ENCODE measurements around the gene AFDN. TPM values are rescaled to one million over a fixed set of nuclear protein-coding genes. Genes with fewer than 3 reads are reported as not detected.

AFDN gene
- total RNA-seq, 1 donor from 2014 or later, result 18.1 TPM

DNA sequence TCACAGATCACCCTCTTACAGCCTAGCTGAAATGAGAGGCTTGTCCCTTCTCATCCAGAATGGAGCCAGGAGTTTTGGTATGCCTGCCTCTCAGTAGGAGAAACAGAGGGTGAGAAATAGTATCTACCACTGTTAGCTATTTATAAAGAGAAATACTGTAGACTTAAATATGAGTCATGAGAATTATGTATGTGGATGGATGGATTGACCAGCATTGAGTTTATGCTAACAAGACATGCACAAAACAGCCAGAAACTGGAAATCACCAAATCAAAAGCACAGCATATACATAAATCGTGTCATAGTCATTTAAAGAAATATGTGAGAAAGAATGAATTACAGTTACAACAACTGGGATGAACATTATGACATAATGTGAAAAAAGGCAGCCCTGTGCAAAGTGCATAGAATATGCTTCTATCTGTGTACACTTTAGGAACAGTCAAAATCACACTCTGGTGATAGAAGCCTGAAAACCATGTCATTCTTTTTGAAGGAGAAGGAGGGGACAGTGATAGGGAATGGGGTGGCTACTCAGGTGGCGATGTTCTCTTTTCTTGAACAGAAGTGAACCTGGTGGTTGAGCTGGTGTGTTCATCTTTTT is 90.9 kb downstream of the AFDN start:
- intact Hi-C loops (cut with micrococcal nuclease), result no loop called here

DNA sequence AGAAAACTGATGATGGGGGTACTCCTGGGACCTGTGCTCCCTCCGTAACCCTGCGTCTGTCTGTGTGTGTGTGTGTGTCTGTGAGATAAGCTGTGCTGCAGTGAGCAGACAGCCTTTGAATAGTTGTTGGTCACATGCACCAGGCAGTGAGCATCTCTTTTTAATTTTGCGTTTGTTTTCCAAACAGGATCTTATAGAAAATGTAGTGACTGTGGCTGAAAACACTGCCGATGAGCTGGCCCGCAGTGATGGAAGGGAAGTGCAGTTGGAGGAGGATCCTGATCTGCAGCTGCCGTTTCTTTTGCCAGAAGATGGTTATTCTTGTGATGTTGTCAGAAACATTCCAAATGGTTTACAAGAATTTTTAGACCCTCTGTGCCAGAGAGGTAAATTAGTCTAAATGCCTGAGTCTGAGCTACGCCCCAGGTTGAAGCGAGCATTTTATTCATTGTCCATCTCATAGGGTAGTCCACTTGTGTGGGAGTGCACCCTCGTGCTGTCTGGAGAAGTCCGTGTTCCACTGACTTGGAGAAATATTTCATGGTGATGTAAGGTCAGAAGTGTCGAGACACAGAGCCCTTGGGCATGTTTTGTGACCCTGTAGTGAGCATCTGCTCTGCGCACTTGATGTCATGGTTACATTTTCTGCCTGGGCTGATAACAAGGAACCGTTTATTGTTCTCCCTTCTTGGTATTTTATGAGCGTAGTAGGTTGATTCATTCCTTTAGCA is 92.0 kb downstream of the AFDN start:
- intact Hi-C loops (cut with micrococcal nuclease), result no loop called here

DNA sequence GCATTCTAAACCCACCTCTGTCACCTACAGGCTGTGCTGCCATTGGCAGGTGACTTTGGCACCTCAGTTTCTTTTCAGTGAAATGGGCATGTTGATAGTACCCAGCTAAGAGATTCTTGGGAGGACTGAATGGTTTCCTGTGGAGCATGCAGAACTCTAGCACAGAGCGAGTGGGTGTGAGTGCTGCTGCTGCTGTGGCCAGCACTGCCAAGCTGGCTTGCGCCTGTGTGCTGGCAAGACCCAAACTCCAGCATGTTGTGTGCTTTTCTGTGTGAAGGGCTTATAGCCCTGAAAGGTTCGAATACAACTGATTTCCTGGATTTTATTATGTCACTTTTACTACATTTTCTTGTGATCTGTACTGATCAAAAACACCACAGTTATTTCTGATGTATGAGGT is 92.6 kb downstream of the AFDN start:
- intact Hi-C loops (cut with micrococcal nuclease), result no loop called here

DNA sequence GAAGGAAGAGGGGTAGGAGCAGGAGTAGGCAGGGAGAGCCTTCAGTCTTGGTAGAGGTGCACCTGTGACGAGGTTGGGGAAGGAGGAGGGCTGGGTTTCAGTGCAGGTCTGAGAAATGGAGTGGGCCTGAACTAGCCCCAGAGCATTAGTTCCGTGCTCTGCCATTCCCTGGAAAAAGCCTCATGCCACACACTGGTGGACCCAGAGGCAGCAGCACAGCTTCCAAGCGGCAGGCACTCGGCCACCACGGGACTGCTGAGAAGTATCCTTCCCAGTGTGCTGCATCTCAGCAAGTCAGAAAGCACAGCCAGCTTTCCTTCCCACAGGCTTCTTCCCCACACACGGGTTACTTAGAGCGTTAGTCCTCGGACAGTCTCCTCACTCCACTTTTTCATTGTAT is 93.5 kb downstream of the AFDN start:
- intact Hi-C loops (cut with micrococcal nuclease), result no loop called here

DNA sequence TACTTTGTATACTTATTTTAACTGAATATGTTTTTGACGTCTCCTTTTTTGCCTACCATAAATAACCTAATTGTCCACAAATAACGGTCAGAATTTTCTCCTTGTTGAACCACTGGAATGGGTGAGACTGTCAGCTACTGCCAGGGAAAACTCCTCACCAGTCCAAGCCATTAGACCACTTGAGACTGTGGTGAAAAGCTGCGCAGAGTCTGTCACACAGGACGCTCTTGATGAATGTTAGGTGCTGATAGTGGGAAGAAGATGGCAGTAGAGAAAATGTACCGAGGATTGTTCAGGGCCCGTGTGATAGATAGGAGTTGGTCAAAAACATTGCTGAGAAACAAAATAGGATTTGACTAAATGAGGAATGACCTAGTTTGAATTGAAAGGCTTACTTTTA is 95.1 kb downstream of the AFDN start:
- intact Hi-C loops (cut with micrococcal nuclease), result no loop called here

DNA sequence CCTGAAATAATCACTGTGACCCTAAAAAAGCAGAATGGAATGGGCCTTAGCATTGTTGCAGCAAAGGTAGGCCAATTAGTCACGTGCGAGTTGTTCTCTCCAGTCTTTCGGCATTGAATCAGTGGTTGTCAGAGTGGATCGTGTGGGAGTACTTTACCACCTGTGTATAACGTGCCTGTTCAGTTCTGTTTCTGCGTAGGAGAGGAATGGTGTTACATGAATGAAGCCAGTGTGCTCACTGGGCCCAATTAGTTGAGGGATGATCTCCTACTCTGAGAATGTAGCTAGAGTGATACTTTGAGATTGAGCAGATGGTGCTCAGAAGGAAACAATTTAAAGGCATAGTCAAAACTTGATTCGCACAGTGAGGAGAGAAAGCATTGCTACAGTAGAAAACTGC is 98.3 kb downstream of the AFDN start:
- intact Hi-C loops (cut with micrococcal nuclease), result no loop called here

DNA sequence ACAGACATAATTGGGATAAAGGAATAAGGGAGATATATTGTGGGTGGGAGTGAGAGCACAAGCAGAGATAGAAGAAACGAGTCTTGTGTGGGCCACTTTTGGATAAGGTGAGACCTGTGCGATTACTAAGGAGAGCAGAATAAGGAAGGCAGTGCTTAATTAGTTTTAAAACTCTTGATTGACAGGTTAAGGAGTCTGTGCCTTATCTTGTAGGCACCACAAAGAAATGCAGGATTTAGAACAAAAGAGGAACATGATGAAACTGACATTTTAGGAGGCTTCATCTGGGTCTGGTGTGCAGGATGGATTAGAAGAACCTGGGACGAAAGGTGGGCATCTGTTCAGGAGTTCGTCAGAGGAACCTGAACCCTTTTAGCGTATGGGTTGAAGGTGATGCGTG is 100.5 kb downstream of the AFDN start:
- intact Hi-C loops (cut with micrococcal nuclease), result no loop called here

DNA sequence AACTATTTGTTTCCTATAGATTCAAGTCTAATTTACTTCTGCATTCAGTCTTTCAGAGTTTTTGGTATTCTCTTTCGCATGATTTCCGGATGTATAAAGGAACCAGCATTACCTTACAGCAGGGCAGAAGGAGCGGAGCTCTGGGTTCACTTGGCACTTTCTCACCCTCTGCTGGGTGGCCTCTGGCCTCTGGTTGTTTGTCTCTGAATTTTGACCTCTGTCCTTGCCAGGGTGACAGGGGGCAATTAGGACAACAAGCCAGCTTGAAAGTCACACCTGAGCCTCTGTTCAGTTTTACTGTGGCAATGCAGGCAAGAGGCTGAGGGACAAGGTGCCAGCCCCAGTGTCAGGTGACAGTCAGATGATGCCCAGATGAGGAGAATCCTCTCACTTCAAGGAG is 101.4 kb downstream of the AFDN start:
- intact Hi-C loops (cut with micrococcal nuclease), result no loop called here

DNA sequence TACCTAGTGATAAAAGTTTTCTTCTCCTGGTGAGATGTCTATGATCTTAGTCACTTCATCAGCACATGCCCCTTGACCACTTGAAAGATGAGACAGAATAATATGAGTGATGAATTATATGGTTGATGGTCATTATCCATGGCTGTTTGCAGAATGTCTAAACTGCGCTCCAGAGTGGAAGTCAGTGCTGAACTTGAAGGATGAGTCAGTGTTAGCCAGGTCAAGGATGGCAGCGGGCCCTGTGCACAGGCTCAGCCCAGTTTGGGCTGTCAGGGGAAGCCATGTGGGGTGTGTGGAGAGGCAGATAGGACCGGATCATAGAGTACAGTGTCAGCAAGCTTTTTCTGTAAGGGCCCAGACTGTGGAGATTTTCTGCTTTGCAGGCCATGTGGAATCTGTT is 103.6 kb downstream of the AFDN start:
- intact Hi-C loops (cut with micrococcal nuclease), result no loop called here

DNA sequence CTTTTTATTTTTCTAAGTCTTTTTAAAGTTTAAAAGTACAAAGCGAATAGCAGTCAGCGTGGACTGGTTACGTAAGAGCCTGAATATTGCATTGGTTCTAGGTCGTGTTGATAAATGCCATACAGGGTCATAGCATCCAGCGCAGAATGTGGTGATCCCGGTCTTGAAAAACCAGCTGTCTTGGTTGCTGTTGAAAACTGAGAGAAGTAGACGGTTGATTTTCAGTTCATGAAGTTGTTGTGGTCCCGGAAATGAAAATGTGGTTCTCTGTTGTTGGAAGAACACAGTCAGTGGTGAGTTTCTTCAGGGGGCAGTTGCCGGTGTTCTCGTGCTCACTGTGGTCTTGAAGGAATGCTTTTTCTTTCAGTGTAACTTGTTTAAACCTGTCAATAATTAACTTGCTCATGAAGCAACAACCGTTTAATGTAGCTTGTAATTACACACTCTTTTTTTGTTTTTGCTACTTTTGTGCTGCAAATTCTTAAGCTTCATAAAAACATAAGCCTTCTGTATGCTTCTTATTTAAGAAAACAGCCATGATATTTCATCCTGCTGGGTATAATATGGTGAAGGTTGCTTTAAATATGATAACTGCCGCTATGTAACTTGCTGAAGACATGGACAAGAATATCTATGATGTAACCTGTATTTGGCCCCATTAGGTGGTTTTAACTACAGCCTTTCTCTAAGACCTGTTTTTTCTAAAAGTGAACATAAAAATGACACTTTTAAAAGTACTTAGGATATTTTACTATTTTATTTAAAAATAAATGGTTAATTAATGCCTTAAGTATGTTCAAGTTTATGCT is 106.0 kb downstream of the AFDN start:
- intact Hi-C loops (cut with micrococcal nuclease), result no loop called here

DNA sequence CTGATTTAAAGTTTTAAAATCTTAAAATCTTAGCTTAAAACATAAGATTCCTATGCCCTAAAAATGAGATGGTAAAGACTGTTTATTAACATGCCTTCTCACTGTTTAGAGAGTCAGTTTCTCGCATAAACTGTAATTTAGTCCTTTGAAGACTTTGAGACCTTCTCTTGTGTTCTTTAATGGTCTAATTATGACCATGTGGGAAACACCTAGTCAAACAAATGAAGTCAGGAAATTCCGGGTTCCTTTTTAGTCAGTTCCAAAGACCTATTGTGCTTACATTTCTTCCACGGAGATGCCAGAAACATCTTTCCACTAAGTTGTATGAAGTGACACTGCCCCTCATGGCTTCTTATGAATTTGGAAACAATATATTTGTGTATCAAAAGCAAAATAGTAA is 106.6 kb downstream of the AFDN start:
- intact Hi-C loops (cut with micrococcal nuclease), result no loop called here

DNA sequence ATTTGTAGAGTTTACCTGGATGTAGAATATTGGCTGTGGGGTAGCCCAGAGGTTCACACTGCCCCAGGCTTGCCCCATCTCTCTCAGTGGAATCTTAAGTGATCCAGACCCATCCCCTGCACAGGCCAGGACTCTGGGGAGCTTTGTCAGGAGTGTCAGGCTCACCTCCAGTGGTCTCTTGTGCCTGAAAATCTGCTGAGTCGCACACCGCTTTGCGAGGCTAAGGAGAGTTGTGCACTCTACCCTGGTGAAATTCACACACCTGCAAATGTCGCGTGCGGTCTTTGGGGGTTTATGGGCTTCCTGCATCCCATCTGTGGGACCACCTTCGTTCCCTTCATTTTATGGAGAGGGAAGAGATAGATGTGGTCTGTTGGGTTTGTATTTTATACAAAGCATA is 107.1 kb downstream of the AFDN start:
- intact Hi-C loops (cut with micrococcal nuclease), result no loop called here

DNA sequence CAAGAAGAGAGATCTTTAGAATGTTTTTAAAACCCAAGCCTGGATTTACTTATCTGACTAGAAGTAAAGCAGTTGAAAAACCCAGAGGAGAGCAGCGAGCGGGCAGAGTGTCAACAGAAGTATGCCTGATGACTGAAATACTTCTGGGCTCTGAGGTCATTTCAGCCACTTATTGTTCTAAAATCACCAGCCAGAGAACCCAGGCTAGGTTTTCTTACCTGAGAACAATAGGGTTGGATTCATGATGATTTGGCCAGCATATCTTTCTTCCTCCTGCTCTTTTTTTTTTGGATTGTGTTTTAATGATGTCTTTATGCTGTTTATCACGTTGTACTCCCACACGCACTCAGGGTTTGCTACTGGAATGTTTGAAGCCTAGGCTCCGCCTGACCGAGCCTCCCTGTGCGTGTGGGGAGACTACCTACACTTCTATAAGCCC is 107.7 kb downstream of the AFDN start:
- intact Hi-C loops (cut with micrococcal nuclease), result no loop called here

DNA sequence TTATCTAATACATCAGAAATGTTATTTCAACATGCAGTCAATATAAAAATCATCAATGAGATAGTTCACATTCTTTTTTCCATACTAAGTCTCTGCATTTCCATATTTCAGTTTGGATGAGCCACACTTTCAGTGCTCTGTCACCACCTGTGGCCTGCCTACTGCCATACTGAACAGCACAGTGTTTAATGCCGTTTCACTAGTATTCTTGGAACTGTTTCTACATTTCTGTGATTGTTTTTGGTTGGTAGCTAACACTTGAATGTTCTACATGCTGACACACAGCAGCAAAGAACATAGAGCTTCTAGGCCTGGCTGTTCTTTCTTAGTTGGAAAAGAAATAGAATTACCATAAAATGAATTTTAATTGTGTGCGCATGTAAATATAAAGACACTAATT is 109.3 kb downstream of the AFDN start:
- intact Hi-C loops (cut with micrococcal nuclease), result no loop called here

DNA sequence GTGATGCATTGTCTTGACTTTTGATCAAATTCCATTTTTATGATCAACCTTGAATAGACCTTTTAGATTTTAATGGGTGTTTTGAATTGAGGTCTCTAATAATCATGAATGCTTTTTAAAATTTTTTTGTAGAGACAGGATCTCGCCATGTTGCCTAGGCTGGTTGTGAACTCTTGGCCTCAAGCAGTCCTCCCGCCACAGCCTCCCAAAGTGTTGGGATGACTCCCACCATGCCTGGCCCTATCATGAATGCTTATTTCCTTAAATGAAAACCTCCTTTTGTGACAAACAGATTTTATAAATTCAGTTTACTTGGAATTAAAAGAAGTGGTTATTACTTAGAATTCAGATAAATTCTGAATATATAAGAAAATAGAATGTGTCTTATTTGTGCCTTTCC is 110.6 kb downstream of the AFDN start:
- intact Hi-C loops (cut with micrococcal nuclease), result no loop called here

DNA sequence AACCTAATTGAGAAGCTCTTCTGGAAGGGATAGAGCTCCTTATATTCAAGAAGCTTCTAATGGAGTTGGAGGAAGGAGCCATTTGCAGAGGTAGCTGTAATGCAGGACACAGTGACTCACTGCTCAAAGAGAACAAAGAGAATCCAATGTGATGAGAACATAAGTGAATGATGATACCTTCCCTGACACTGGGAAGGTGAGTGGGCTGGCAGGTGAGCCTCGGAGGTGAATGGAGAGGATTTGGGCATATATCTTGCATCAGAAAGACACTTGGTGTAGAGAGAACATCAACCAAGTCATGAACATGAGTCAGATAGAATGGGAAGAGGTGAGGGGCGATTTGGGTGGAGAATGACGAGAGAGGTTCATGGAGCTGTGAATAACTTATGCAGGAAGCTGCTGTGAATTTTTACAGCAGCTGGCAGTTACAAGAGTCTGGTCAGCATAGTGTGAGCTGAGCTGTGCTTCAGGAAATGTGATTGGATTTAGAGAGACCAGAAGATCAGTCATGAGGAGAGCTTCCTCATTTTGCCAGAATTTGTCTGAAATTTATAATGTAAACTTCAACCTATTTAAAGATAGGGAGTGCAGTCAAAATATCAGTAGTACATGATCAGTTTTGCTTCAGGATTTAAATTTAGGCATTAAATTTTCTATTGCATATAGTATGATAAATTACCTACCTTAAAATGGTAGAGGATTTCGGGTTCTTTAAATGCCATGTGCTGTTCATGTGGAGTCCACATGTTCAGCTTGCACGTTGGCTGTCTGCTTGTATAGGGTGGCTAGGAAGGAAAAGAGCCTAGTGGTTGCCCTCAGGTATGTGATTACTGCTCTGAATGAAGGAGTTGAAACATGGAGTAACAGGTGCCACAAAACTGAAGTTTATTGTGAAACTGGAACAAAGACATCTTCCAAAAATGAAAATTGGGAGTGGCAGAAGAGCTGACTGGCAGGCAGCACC is 111.5 kb downstream of the AFDN start:
- intact Hi-C loops (cut with micrococcal nuclease), result no loop called here

DNA sequence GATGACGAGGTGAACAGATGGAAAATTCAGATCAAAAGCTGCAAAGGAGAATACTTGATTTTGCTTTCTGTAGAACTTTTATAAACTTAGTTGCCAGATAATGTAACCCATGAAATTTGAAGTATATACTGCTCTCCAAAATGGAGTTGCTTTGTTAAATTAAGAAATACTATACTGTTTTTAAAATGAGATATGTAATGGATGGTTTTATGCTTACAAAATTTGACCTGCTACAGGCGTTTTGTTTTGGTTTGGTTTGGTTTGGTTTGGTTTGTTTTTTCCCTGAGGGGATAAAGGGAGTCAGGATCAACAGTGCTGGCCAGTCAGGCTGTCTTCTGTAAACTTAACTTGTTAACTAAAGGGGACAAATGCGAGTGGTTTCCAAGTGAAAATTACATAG is 115.1 kb downstream of the AFDN start:
- intact Hi-C loops (cut with micrococcal nuclease), result no loop called here

DNA sequence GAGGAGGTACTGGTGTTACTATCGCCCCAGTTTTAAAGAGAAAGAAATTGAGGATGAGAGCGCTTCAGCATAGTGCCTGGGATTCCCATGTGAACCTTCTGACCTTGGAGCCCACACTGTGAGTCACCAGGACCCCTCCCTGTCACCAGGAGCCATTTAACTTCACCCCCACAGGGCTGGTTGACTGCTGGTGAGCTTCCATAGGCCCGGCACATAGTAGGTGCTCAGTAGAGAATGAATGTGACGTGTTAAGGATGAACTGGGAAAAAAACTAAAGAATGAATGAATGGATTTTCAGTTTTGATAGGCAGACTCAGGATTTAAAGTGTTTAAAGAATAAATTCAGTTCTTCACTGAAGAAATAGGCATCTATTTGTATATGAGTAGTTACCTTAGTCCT is 117.4 kb downstream of the AFDN start:
- intact Hi-C loops (cut with micrococcal nuclease), result no loop called here

DNA sequence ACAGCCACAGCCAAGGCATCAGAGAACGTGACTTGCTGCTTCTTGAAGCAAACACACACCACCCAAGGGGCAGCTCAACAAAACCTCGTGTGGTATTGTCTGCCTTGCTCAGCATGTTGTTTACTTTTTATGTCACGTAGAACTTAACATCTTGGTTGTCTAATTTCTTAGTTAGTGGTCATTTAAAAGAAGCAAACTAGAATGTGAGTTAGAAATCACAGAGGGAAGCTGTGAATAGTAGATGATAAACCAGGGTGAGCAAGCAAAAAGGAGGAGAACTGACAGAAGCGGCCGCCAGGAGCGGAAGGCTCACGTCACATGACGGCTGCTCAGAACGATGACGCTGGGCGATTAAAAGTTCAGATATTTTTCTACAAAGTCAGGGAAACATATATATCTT is 119.3 kb downstream of the AFDN start:
- intact Hi-C loops (cut with micrococcal nuclease), result no loop called here

DNA sequence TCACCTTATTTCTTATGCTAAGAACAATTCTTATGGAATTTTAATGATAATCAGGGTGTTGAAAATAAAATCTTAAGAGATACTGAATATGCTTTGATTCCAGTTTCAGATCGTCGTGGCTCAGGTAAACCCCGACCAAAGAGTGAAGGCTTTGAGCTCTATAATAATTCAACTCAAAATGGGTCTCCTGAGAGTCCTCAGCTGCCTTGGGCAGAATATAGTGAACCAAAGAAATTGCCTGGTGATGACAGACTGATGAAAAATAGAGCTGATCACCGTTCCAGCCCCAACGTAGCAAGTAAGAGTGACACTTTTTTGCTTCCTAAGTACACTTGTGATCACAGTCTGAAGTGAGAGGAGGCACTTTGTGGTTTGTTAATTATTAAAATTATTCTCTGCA is 119.9 kb downstream of the AFDN start:
- intact Hi-C loops (cut with micrococcal nuclease), result no loop called here

DNA sequence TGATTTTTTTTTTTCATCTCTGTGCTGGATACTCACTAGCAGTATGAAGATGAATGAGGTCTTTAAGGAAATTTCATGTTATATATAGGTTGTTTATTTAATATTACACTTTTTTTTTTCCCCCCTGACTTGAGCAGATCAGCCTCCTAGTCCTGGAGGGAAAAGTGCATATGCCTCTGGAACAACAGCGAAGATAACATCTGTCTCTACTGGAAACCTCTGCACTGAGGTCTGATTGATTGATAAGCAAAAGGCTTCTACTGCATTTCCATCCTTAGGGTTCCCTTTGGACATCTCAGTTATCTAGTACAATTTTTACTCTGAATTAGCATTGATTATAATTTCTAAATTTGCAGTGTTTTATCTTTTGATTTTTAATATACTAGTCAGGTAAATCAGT is 121.0 kb downstream of the AFDN start:
- intact Hi-C loops (cut with micrococcal nuclease), result no loop called here

Data from T-helper 2 cell treated with Interferon-gamma antibody and Interleukin-4, amounts not matched to agents 100 ng/mL and 5 ng/mL, for 36 hours (primary cell).